Measurements from ENCODE around the gene CEBPA.

CEBPA gene

GRCh38 chr19:33252418-33252962, 49.8 kb downstream of the CEBPA start:
- TF ChIP-seq MAX (IDR thresholded peaks at IDR 0.05) (no peak), TAF1 (IDR thresholded peaks at IDR 0.05; ENCODE audit: low read depth) (no peak), TEAD4 (IDR thresholded peaks at IDR 0.05) (no peak), YY1 (IDR thresholded peaks at IDR 0.05; ENCODE audit: low read depth) (no peak), EGR1 (IDR thresholded peaks at IDR 0.05) (no peak), FOXM1 (IDR thresholded peaks at IDR 0.05; ENCODE audit: borderline replicate concordance, low read depth) (no peak), CEBPB (IDR thresholded peaks at IDR 0.05) (no peak), ZBTB7A (IDR thresholded peaks at IDR 0.05; ENCODE audit: low read depth) (no peak), RAD21 (IDR thresholded peaks at IDR 0.05; ENCODE audit: low read depth) (no peak), REST (IDR thresholded peaks at IDR 0.05; ENCODE audit: low read depth) (no peak), USF1 (IDR thresholded peaks at IDR 0.05) (no peak), TCF12 (IDR thresholded peaks at IDR 0.05; ENCODE audit: low read depth) (no peak), CREB1 (IDR thresholded peaks at IDR 0.05; ENCODE audit: low read depth) (no peak), EP300 (IDR thresholded peaks at IDR 0.05; ENCODE audit: borderline replicate concordance) (no peak), NFIC (IDR thresholded peaks at IDR 0.05) (no peak)

GRCh38 chr19:33251526-33252090, 50.7 kb downstream of the CEBPA start:
- TF ChIP-seq CREB1 (IDR thresholded peaks at IDR 0.05; ENCODE audit: low read depth) = no peak
- no peak for TF ChIP-seq ZBTB7A (IDR thresholded peaks at IDR 0.05; ENCODE audit: low read depth)
- no peak for TF ChIP-seq EP300 (IDR thresholded peaks at IDR 0.05; ENCODE audit: borderline replicate concordance)
- no peak for TF ChIP-seq YY1 (IDR thresholded peaks at IDR 0.05; ENCODE audit: low read depth)
- TF ChIP-seq USF1 (IDR thresholded peaks at IDR 0.05) = no peak
- TF ChIP-seq TAF1 (IDR thresholded peaks at IDR 0.05; ENCODE audit: low read depth) = no peak

GRCh38 chr19:33251076-33251475, 51.3 kb downstream of the CEBPA start:
- TF ChIP-seq CREB1 (IDR thresholded peaks at IDR 0.05; ENCODE audit: low read depth) = no peak
- TF ChIP-seq EP300 (IDR thresholded peaks at IDR 0.05; ENCODE audit: borderline replicate concordance) = no peak
- TF ChIP-seq ZBTB7A (IDR thresholded peaks at IDR 0.05; ENCODE audit: low read depth) = no peak
- TF ChIP-seq CEBPB (IDR thresholded peaks at IDR 0.05) = no peak
- TF ChIP-seq TCF12 (IDR thresholded peaks at IDR 0.05; ENCODE audit: low read depth) = no peak
- no peak for TF ChIP-seq MAX (IDR thresholded peaks at IDR 0.05)
- no peak for TF ChIP-seq RAD21 (IDR thresholded peaks at IDR 0.05; ENCODE audit: low read depth)
- no peak for TF ChIP-seq USF1 (IDR thresholded peaks at IDR 0.05)
- no peak for TF ChIP-seq REST (IDR thresholded peaks at IDR 0.05; ENCODE audit: low read depth)
- no peak for TF ChIP-seq TEAD4 (IDR thresholded peaks at IDR 0.05)
- TF ChIP-seq YY1 (IDR thresholded peaks at IDR 0.05; ENCODE audit: low read depth) = no peak
- TF ChIP-seq EGR1 (IDR thresholded peaks at IDR 0.05) = no peak
- TF ChIP-seq NFIC (IDR thresholded peaks at IDR 0.05) = no peak
- TF ChIP-seq TAF1 (IDR thresholded peaks at IDR 0.05; ENCODE audit: low read depth) = no peak
- TF ChIP-seq FOXM1 (IDR thresholded peaks at IDR 0.05; ENCODE audit: borderline replicate concordance, low read depth) = no peak

DNA sequence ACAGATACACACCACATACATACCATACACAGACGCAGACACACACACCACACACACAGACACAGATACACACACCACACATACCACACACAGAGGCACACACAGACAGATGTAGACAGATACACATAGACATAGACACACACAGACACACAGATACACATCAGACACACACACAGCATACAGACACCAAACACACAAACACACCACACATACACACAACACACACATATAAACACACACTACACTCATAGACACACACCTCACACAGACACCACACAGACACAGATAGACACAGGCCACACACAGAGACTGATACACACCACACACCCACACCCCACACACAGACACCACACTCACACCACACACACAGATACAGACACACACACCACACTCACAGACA, 51.8 kb downstream of the CEBPA start:
- TF ChIP-seq YY1 (IDR thresholded peaks at IDR 0.05; ENCODE audit: low read depth) = no peak
- no peak for TF ChIP-seq EGR1 (IDR thresholded peaks at IDR 0.05)

Data from Ishikawa (cell line).